GM20431 (cell line): ENCODE data around the gene POGZ.
"Not testable (repeated sequence)": the region's sequence is repeated elsewhere in the genome, so short reads cannot be mapped to it uniquely, and the experiment has no call there.

Experiments
- in situ Hi-C: fragments of 300-500 bp; cut with MseI, MboI; formaldehyde crosslinking; loops from one replicate; pipeline ENCODE4 v1.15.0; 2020; ENCODE audit warnings: low sequenced_read_pairs; ENCODE audit not compliant: unreplicated experiment

The POGZ gene

GRCh38 chr1:151425103-151425502, 34.2 kb downstream of the POGZ start:
- in situ Hi-C loops = loop anchor here (25.0 kb wide), 1 partner anchor 312 kb away; no protein-coding TSS in a partner anchor

- in situ Hi-C loops = no loop called here
Observed at GRCh38 chr1:151419819-151420218, 39.5 kb downstream of the POGZ start.

- in situ Hi-C loops = no loop called here
Observed at GRCh38 chr1:151418081-151418480, 41.2 kb downstream of the POGZ start.

- in situ Hi-C loops = no loop called here
Observed at GRCh38 chr1:151416231-151416630, 43.1 kb downstream of the POGZ start.

GRCh38 chr1:151411884-151412283, 47.4 kb downstream of the POGZ start:
- in situ Hi-C loops = no loop called here

GRCh38 chr1:151408891-151409290, 50.4 kb downstream of the POGZ start:
- in situ Hi-C loops = no loop called here

- in situ Hi-C loops = no loop called here
Observed at GRCh38 chr1:151407304-151407703, 52.0 kb downstream of the POGZ start.

- in situ Hi-C loops = no loop called here
Observed at GRCh38 chr1:151406176-151406575, 53.1 kb downstream of the POGZ start.

GRCh38 chr1:151405187-151405951, 53.9 kb downstream of the POGZ start:
- in situ Hi-C loops = no loop called here

- in situ Hi-C loops = no loop called here
Observed at GRCh38 chr1:151403612-151404011, 55.7 kb downstream of the POGZ start.

GRCh38 chr1:151402764-151403163, 56.5 kb downstream of the POGZ start:
- in situ Hi-C loops = no loop called here

GRCh38 chr1:151401860-151402259, 57.4 kb downstream of the POGZ start:
- in situ Hi-C loops = no loop called here

- in situ Hi-C loops = no loop called here
Observed at GRCh38 chr1:151401125-151401788, 58.0 kb downstream of the POGZ start.

GRCh38 chr1:151399324-151400171, 59.7 kb downstream of the POGZ start, which contains the start of gene PSMB4:
TSS of gene PSMB4 (plus strand) at chr1:151399573. CDS start at chr1:151399588, 15 bp downstream.
- in situ Hi-C loops = no loop called here

- in situ Hi-C loops = not testable (repeated sequence)
Observed at GRCh38 chr1:151396265-151396664, 63.0 kb downstream of the POGZ start.

- in situ Hi-C loops = no loop called here
Observed at GRCh38 chr1:151393583-151393982, 65.7 kb downstream of the POGZ start.

GRCh38 chr1:151391079-151391563, 68.2 kb downstream of the POGZ start:
- in situ Hi-C loops = no loop called here

GRCh38 chr1:151390221-151391078, 68.8 kb downstream of the POGZ start:
- in situ Hi-C loops = not testable (repeated sequence)

GRCh38 chr1:151386002-151386401, 73.3 kb downstream of the POGZ start:
- in situ Hi-C loops = no loop called here

- in situ Hi-C loops = no loop called here
Observed at GRCh38 chr1:151384584-151384983, 74.7 kb downstream of the POGZ start.
